Hematopoietic multipotent progenitor cell treated with erythropoietin and hydrocortisone succinate and interleukin-3 and kit ligand, for 6 days (in vitro differentiated cells): ENCODE results near the gene IFNL3.
"Not testable (repeated sequence)": the region's sequence is repeated elsewhere in the genome, so short reads cannot be mapped to it uniquely, and the experiment has no call there.

Source experiments
- DNase-seq: peaks from one replicate; pipeline ENCODE4 v3.0.0-alpha.2; 2015

The IFNL3 gene

DNA sequence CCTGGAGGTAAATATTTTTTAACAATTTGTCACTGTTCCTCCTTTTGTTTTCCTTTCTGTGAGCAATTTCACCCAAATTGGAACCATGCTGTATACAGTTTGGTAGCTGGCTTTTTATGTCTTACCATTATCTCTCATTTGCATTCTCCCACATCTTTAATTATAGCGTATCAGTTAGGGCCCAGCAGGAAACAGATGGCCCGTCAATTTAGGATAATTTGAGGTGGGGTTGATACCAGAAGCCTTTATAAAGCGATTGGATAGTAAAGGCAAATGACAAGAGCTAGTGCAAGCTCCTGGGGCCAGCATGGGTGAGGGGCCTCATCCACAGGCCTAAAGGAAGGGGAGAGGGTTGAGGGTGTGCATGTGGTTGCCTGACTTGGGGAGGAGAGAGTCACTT lies 7.7 kb upstream of the IFNL3 start:
- DNase-seq = peak; percentile 92

DNA sequence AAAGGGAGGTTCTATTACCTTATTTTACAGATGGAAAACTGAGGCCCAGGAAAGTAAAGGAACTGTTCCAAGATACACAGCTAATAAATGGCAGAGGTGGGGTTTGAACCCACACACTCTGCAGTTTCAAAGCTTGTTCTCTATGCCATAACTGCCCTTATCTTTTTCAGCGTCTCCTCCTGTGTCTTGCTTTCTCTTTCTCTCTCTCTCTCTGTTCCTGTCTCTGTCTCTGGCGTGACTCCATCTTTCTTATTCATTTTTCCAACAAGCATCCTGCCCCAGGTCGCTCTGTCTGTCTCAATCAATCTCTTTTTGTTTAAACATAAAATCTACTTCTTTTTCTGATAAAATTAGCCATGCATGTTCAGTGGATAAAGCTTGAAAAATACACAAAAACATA lies 7.0 kb upstream of the IFNL3 start:
- peak; percentile 70 for DNase-seq

DNA sequence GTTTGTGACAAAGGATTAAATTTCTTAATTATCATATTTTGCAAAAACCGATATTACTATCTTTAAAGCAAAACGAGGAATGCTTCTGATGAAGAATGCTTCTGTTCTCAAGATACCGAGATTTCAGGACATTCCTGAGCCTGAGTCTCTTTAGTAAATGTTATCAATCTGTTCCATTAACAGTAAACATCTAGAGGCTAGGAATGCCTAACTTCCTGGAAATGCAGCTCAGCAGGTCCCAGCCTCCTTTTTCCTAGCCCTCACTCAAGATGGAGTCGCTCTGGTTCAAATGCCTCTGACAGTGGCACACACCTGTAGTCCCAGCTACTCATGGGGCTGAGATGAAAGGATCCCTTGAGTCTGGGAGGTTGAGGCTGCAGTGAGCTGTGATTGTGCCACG lies 6.3 kb upstream of the IFNL3 start:
- DNase-seq = no peak

- no peak for DNase-seq
Observed at GRCh38 chr19:39248806-39249205, 4.0 kb upstream of the IFNL3 start, which contains the start of gene IFNL4. TSS of gene IFNL4 (minus strand) at chr19:39248856.

DNA sequence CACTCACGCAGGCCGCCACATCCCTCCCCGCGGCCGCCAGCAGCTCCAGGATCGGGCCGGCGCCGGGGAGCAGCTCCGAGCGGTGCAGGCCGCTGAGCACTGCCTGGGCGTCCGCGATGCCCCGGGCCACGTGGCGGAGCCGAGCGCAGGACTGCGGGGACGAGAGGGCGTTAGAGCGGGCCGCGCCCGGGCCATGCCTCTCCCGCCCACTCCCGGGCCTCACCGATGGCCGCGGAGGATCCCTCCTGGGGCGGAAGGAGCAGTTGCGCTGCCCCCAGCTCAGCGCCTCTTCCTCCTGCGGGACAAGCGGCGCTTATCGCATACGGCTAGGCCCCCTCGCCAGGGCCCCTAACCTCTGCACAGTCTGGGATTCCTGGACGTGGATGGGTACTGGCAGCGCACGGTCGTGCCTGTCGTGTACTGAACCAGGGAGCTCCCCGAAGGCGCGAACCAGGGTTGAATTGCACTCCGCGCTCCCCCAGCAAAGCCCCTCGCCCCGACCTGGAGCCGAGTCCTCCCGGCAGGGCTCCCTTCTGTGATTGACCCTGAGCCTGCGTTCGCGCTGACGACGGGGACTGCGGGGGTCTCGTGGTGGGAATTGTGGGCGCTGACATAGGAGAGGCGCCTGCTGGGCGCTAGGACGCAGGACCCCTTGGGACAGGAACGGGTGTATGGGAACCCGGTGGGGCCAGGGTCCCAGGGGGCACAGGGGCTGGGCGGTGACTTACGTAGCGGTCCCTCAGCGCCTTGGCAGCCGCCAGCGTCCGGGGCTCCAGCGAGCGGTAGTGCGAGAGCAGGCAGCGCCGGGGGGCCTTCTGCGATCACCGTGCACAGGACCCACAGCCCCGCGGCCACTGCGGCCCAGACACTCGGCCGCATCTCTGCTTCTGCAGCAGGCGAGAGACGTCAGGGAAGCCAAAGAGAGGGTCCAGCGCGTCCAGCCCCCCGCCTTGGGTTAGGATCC lies 3.2 kb upstream of the IFNL3 start:
- DNase-seq = no peak

DNA sequence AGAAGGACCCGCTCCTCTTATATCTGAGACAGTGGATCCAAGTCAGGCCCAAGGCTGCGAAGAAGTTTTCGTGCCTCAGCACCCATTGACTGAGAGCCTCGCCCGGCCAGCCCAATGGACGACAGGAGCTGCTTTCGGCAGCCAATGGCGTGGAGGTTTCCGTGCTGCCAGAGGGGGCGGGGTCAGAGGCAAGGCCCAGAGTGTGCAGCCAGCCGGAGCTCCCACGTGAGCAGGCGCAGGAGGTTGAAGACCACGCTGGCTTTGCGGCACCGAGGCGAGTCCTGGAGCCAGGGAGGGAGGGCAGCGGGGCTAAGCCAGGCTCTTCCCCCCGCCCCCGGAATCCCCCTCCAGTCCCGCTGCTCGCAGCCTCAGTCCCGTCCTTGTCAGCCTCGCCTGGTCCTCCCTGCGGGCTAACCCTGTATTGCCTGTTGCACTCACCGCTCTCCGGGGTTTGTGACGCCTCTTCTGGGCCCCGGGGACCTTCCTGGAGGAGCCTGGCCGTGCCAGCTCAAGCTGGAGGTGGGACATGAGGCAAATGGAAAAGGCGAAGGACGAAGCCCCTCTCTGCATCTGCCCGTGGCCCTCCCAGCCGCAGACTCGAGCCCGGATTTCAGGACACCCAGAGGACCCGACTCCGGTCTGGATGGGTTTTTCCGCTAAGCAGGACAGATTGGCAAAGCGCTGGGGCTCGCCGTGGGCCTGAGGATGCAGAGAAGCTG lies 2.3 kb upstream of the IFNL3 start:
- no peak for DNase-seq

DNA sequence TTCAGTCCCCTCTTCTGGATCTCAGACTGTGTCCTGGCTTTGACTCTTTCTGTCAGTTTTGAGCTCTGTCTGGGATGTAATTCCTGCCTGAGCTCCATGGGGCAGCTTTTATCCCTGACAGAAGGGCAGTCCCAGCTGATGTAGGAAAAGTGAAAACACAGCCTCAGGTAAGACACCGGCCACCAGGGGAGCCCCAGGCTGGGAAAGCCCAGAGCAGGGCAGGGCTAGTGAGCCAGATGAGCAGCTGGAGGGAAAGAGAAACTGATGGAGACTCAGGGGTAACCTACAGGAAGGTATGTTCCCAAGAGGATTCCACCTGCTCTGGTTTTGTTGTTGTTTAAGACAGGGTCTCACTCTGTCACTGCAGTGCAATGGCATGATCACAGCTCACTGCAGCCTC lies 360 bp upstream of the IFNL3 start:
- DNase-seq = not testable (repeated sequence)

DNA sequence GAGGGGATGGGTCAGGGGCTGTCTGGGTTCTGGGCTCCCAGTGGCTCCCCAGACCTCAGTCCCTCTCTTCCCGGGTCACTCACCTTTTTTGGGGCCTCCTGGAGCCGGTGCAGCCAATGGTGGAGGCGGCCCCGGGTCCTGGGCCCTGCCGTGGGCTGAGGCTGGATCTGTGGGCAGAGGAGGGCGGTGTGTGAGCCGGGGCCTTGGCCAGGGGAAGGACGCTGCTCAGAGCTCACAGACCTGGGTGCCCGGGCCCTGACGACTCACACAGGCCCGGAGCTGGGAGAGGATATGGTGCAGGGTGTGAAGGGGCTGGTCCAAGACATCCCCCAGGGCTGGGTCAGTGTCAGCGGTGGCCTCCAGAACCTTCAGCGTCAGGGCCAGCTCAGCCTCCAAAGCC lies 1.1 kb downstream of the IFNL3 start:
- DNase-seq = not testable (repeated sequence)

DNA sequence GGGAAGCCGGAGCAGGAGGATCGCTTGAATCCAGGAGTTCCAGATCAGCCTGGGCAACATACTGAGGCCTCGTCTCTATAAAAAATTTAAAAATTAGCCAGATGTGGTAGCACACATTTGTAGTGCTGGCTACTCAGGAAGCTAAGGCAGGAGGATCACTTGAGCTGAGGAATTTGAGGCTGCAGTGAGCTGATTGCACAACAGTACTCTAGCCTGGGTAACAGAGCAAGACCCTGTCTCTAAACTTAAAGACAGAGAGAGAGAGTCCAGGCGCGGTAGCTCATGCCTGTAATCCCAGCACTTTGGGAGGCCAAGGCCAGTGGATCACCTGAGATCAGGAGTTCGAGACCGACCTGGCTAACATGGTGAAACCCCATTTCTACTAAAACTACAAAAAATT lies 4.4 kb downstream of the IFNL3 start:
- no peak for DNase-seq

DNA sequence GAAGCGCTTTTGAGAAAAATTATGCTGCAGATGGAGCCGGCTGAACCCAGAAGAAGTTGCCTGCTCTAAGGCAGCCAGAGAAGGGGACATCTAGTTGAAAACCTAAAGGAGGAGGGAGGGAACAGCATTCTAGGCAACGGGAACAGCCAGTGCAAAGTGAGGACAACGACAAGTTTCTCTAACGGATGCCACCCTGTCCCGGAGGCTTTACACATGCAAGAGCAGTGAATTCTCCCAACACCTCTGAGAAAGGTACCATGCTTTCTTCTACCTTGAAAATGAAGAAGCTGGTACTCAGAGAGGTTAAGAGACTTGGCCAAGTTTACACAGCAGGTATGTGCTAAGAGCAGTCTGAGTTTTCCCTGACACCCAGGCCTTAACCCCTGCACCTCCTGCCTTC lies 5.9 kb downstream of the IFNL3 start:
- no peak for DNase-seq

DNA sequence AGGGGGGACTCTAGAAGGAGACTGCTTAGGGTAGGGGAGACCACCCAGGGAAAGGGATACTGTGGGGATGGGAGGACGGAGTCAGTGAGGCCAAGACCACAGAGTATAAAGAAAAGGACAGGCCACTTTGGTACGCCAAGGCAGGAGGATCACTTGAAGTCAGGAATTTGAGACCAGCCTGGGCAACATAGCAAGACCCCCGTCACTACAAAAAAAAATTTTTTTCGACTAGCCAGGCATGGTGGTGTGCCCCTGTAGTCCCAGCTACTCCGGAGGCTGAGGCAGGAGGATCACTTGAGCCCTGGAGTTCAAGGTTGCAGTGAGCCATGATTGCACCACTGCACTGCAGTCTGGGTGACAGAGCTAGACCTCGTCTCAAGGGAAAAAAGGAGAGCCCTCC lies 6.6 kb downstream of the IFNL3 start:
- no peak for DNase-seq

GRCh38 chr19:39237200-39238184 lies 7.3 kb downstream of the IFNL3 start:
- no peak for DNase-seq

GRCh38 chr19:39236527-39236926 lies 8.3 kb downstream of the IFNL3 start:
- no peak for DNase-seq

- DNase-seq = no peak
Observed at GRCh38 chr19:39232708-39233107, 12.1 kb downstream of the IFNL3 start.

- no peak for DNase-seq
Observed at GRCh38 chr19:39230096-39230764, 14.6 kb downstream of the IFNL3 start.

DNA sequence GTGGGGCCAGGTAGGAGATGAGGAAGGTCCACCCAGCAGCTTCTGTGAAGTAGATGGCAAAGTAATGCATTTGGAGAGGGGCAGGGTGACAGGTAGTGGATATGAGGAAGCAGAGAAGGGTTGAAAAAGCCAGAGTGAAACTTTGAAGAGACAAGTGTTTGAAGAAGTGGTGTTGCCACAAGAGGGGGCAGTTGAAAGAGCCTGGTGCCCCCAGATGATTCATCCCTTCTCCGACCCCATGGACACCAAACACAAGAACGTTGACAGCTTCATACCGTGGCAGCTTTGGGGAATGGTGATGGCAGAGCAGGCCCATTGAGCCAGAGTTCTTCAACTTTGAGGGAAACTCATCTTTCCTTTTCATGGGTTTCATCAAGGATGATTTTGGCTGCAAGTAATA lies 19.9 kb downstream of the IFNL3 start:
- peak; percentile 50 for DNase-seq

GRCh38 chr19:39223703-39224279 lies 21.0 kb downstream of the IFNL3 start:
- DNase-seq = peak; percentile 66

DNA sequence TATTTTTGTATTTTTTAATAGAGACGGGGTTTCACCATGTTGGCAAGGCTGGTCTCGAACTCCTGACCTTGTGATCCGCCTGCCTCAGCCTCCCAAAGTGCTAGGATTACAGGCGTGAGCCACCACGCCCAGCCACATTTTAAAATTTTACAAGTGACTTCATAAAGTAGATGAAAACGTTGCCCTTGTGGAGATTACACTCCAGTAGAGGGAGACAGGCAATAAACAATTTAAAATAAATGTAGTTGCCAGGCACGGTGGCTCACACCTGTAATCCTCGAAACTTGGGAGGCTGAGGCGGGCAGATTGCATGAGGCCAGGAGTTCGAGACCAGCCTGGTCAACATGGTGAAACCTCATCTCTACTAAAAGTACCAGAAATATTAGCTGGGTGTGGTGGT lies 25.7 kb downstream of the IFNL3 start:
- DNase-seq = not testable (repeated sequence)

DNA sequence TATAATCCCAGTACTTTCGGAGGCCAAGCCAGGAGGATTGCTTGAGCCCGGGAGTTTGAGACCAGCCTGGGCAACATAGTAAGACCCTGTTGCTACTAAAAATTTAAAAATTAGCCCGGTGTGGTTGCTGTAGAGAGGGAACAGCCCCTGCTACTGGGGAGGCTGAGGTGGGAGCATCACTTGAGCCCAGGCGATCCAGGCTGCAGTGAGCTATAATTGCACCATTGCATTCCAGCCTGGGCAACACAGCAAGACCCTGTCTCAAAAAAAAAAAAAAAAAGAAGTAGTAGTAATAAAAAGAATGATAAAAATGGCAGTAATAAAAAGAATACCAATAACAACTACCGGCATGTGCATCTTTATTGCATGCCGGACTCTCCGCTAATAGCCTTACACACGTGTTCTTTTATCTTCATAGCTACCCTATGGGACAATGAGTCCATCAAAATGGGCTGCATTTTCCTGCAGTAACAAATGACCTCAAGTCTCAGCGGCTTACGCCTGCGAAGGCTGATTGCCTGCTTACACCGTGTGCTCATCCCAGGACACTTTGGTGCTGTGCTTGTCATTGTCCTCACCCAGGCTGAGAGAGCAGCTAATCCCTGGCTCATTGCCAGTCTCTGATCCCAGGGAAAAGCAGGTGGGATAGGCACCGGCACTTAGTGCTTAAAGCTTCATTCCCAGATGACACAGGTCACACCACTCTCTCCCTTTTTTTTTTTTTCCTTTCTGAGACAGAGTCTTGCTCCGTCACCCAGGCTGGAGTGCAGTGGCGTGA lies 26.4 kb downstream of the IFNL3 start:
- DNase-seq = no peak

DNA sequence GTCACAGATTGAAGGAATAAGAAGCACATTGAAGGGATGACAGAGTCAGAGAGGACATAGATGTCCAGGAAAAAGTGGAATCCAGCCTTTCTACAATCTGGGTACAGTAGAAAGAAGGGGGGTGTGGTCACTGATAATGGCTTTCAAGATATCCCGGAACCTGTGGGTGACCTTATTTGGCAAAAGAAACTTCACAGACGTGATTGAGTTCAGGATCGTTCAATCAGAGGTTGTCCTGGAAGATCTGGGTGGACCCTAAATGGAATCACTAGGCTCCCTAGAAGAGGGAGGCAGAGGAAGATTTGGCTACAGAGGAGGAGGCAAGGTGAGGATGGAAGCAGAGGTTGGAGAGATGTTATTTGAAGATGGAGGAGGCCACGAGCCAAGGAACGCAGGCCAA lies 27.7 kb downstream of the IFNL3 start:
- DNase-seq = no peak

- DNase-seq = not testable (repeated sequence)
Observed at GRCh38 chr19:39215323-39215722, 29.5 kb downstream of the IFNL3 start.
